ENCODE results near the gene ATG101. TPM values are rescaled to one million over a fixed set of nuclear protein-coding genes. Genes with fewer than 3 reads are reported as not detected.

ATG101 gene
- total and polyA plus RNA-seq, 2 of the 13 experiments (the other 11 are each of a cell fraction or from before 2014, with no cell fraction given) = 58.2 to 67.7 TPM

DNA sequence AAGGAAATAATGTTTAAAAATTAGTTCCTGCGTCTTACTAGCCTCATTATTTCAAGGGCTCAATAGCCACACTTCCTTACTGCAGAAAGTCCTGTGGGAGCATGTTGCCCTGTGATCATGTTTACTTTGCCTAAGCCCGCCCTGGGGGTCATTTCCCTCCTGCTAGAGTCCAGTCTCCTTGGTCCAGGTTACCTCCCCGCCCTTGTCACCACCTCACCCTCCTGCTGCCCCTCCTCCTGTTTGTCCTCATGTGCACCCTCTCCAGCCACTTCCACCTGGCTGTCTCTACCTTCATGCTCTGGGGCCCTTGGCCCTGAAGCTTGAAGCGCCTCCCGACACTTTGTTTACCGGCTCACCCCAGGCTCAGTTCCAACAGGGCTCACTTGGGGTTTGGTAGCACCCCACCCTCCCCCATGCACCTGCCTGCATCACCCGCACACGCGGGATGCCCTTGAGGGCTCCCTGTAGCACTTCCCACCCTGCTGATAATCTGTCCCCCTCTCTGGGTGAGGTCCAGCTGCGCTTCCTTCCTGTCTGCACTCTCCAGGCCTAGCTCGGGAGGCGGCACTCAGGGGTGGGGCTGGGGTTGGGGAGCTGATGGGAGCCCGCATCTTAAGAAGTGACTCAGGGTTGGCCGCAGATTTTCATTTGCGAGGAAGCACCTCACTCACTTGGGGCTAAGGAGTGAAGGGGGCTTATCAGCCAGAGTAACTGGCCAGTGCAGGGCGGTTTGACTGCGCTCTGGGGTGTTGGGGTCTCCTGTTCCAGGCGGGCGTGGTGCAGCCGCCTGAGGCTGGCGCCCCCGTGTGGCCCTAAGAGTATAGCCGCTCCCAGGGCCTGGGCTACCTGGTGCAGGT lies 49.8 kb downstream of the ATG101 start (continued):
- TF ChIP-seq IRF9 (CRISPR knock-in tag; IDR thresholded peaks at IDR 0.05; ENCODE audit: borderline replicate concordance) (no peak; the same call in 1 of the 2 replicates), HNRNPUL1 (IDR thresholded peaks at IDR 0.05; ENCODE audit: low read depth, low read length) (no peak), TBP (CRISPR knock-in tag; IDR thresholded peaks at IDR 0.05) (no peak), NFYC (CRISPR knock-in tag; IDR thresholded peaks at IDR 0.05) (no peak), SALL1 (CRISPR knock-in tag; IDR thresholded peaks at IDR 0.05) (peak; percentile 65), ZNF34 (CRISPR knock-in tag; IDR thresholded peaks at IDR 0.05; ENCODE audit: borderline replicate concordance) (no peak), RORA (CRISPR knock-in tag; IDR thresholded peaks at IDR 0.05) (no peak), ZNF773 (CRISPR knock-in tag; IDR thresholded peaks at IDR 0.05; ENCODE audit: borderline replicate concordance) (no peak), CBX2 (IDR thresholded peaks at IDR 0.05; ENCODE audit: low read depth, low read length) (no peak), CBX2 (CRISPR knock-in tag; IDR thresholded peaks at IDR 0.05; ENCODE audit: low read depth) (no peak), NCOR1 (IDR thresholded peaks at IDR 0.05; ENCODE audit: borderline replicate concordance, low read length) (0 out of 2 replicates have a peak, but pooled peaks have one; percentile 10), FOXM1 (CRISPR knock-in tag; IDR thresholded peaks at IDR 0.05) (no peak), ZSCAN21 (CRISPR knock-in tag; IDR thresholded peaks at IDR 0.05; ENCODE audit: borderline replicate concordance) (0 out of 2 replicates have a peak, but pooled peaks have one; percentile 14), ZNF230 (CRISPR knock-in tag; IDR thresholded peaks at IDR 0.05) (peak; percentile 72; the same call in 1 of the 2 replicates), MIXL1 (CRISPR knock-in tag; IDR thresholded peaks at IDR 0.05) (peak; percentile 11; the same call in 1 of the 2 replicates), PHB2 (IDR thresholded peaks at IDR 0.05; ENCODE audit: partially characterized antibody) (no peak), MTA3 (CRISPR knock-in tag; IDR thresholded peaks at IDR 0.05) (no peak), ZNF7 (CRISPR knock-in tag; IDR thresholded peaks at IDR 0.05) (no peak), KLF11 (CRISPR knock-in tag; IDR thresholded peaks at IDR 0.05) (no peak), NFKB2 (CRISPR knock-in tag; IDR thresholded peaks at IDR 0.05; ENCODE audit: borderline replicate concordance) (no peak)
- TF ChIP-seq, protein P1, sequence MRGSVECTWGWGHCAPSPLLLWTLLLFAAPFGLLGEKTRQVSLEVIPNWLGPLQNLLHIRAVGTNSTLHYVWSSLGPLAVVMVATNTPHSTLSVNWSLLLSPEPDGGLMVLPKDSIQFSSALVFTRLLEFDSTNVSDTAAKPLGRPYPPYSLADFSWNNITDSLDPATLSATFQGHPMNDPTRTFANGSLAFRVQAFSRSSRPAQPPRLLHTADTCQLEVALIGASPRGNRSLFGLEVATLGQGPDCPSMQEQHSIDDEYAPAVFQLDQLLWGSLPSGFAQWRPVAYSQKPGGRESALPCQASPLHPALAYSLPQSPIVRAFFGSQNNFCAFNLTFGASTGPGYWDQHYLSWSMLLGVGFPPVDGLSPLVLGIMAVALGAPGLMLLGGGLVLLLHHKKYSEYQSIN (CRISPR knock-in tag; IDR thresholded peaks at IDR 0.05; ENCODE audit: borderline replicate concordance) = no peak
- TF ChIP-seq, protein P2, sequence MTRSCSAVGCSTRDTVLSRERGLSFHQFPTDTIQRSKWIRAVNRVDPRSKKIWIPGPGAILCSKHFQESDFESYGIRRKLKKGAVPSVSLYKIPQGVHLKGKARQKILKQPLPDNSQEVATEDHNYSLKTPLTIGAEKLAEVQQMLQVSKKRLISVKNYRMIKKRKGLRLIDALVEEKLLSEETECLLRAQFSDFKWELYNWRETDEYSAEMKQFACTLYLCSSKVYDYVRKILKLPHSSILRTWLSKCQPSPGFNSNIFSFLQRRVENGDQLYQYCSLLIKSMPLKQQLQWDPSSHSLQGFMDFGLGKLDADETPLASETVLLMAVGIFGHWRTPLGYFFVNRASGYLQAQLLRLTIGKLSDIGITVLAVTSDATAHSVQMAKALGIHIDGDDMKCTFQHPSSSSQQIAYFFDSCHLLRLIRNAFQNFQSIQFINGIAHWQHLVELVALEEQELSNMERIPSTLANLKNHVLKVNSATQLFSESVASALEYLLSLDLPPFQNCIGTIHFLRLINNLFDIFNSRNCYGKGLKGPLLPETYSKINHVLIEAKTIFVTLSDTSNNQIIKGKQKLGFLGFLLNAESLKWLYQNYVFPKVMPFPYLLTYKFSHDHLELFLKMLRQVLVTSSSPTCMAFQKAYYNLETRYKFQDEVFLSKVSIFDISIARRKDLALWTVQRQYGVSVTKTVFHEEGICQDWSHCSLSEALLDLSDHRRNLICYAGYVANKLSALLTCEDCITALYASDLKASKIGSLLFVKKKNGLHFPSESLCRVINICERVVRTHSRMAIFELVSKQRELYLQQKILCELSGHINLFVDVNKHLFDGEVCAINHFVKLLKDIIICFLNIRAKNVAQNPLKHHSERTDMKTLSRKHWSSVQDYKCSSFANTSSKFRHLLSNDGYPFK (CRISPR knock-in tag; IDR thresholded peaks at IDR 0.05; ENCODE audit: borderline replicate concordance) = peak; percentile 65; the same call in 1 of the 2 replicates
- TF ChIP-seq, protein P3, sequence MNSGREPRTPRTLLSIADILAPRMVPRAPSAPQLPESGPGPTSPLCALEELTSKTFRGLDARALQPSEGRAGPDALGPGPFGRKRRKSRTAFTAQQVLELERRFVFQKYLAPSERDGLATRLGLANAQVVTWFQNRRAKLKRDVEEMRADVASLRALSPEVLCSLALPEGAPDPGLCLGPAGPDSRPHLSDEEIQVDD (CRISPR knock-in tag; IDR thresholded peaks at IDR 0.05; ENCODE audit: borderline replicate concordance) = no peak
- TF ChIP-seq, protein P4, sequence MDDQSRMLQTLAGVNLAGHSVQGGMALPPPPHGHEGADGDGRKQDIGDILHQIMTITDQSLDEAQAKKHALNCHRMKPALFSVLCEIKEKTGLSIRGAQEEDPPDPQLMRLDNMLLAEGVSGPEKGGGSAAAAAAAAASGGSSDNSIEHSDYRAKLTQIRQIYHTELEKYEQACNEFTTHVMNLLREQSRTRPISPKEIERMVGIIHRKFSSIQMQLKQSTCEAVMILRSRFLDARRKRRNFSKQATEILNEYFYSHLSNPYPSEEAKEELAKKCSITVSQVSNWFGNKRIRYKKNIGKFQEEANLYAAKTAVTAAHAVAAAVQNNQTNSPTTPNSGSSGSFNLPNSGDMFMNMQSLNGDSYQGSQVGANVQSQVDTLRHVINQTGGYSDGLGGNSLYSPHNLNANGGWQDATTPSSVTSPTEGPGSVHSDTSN (CRISPR knock-in tag; IDR thresholded peaks at IDR 0.05; ENCODE audit: borderline replicate concordance) = no peak

Measured in HepG2 (cell line).